Activated CD8-positive, alpha-beta memory T cell treated with anti-CD3 and anti-CD28 coated beads, Interleukin-2, amount 50 U/mL, for 1 hour (primary cell): Measurements from ENCODE around the gene TPRA1.

Source experiments
- DNase-seq: peaks from one replicate; pipeline ENCODE4 v3.0.0-alpha.2; 2020; ENCODE audit errors: extremely low read depth

Gene TPRA1

DNA sequence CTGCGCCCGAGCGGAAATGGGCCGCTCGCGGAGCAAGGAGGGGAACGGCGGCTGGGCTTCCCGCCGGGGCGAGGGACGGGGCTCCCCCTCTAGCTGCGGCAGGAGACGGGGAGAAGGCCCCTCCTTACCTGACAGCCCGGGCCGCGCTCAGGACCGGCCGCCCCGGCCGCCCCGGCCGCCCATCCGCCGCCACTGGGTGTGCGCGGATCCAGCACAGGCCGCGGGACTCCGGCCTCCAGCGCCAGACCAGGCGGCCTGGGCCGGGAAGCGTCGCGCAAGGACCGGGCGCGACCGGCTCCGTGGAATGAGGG, 296 bp downstream of the TPRA1 start:
- DNase-seq: no peak

DNA sequence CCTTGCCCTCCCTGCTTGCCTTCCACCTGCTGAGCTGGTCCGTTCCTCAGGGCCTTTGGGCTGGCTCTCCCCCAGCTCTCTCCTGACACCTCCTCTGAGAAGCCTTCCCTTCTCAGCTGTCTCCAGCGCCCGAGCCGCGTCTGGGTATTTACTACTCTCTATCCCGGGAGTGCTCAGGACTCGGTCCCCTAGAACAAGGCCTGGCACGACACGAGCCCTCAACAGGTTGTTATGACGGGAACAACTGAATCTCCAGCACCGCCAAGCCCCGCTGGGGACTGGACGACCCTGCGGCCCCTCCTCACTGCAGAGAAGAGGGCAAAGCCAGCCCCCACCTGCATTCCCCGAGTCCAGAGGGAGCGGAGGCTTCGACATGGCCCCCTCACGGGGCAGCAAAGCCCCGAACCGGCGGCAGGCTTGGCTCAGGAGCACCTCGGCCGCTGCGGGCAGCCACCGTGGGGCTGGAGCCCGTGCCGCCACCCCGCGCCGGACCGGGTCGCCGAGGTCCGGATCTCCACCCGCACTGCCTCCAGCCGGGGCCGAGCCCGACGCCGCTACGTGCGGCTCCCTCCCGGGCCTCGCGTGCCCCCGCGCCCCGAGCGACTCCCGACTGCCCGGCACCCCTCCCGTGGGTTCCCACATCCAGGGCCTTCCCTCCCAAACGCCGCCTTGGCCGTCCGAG, 792 bp downstream of the TPRA1 start:
- DNase-seq: no peak

GRCh38 chr3:127588806-127589577, 1.5 kb downstream of the TPRA1 start:
- DNase-seq: no peak

GRCh38 chr3:127587876-127588275, 2.7 kb downstream of the TPRA1 start:
- no peak for DNase-seq

DNA sequence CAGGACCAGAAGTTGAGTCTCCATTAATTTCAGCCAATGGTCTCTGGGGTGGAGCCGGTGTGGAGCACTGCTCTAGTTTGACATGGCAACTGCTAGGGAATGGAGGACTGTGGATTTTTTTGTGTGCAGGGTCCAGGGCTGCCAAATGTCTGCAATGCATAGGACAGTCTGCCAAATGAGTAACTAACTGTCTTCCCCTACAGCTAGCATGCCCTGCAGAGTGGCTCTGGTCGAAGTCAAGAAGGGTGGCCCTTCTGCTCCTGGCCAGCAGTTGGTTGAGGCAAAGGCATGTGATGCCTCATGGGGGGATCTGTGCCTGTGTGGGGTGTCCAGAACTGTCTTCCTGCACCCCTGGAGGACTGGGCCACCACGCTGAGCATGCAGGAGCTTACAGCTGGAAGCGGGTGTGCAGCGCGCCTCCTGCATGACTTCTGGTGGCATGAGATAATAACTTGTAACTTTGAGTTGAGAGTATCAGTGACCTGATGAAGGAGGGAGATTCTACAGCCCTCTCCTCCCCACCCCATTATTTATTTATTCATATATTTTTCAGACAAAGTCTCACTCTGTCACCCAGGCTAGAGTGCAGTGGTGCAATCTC, 4.6 kb downstream of the TPRA1 start:
- DNase-seq: no peak

DNA sequence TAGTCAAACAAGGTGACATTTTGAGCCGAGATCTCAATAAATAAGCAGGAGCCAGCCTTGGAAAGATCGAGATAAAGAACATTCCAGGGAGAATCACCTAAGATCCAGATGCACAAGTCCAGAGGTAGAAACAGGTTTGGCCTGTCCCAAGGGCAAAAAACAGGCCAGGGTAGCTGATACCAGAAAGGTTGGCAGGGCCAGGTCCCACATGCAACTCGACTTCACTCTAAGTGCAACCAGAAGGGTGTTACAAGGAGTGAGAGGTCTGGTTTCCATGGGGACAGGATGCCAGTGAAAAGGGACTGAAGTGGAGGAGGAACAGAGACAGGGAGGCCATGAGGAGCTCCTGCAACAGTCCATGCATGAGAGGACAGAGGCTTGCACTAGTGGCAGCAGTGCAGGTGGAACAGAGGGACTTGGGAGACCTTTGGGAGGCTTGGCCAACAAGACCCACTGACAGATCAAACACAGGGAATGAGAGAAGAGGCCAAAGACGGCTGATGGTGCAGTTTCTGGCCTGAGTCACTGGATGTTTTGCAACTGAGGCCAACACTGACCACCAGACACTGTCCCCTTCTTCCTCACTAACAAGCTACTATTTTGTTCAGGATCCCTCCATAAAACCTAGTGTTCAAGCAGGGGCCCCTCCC, 5.2 kb downstream of the TPRA1 start:
- no peak for DNase-seq

- DNase-seq: no peak
Measured at GRCh38 chr3:127584734-127585133, 5.8 kb downstream of the TPRA1 start.

DNA sequence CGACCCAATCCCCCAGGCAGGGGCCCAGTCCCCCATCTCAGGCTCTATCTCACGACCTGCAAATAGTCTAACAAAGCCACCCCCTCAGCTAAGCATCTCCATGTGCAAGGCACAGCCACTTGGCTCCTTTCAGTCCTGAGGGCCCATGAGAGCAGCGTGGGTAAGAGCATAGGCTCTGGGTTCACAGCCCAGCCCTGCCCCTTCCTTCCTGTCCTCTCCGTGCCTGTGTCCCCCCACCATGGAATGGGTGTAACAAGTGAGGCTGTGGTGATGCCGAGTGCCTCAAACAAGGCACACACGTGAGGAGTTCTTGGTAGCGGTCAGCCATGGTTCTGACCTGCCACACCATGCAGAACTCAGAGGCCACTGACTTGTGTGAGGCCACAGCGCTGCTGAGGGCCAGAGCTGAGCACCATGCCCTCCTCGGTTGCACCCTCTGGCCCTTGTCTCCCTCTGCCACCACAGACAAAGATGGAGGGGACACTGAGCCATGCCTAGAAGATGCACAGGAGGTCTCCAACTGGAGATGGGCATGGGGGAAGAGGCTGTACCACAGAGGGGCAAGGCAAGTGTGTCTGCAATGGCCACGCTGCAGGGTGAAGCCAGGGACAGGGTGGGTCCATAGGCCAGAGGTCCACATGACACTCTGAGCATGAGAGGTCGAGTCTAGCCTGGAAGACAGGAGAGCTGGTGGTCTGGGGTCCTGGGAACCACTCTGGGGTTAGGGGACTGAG, 10.0 kb downstream of the TPRA1 start:
- DNase-seq: no peak

- no peak for DNase-seq
Measured at GRCh38 chr3:127578802-127579201, 11.7 kb downstream of the TPRA1 start.

DNA sequence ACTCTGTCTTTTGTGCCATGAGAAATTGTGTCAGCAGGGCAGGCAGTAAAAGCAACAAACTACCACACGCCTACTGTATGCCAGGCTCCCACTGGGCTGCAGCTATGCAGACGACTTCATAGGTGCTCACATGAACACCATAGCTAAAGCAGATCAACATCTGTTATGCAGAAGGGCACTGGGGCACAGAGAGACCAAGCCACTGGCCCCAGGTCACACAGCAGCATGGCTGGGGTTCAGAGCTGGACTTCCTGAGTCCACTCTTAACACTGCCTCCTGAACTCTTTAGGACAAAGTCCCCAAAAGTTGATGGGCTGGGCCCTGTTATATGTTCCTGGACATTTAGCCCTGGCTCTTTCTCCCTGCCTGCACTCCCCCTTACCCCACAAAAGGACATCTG, 12.4 kb downstream of the TPRA1 start:
- DNase-seq: no peak

DNA sequence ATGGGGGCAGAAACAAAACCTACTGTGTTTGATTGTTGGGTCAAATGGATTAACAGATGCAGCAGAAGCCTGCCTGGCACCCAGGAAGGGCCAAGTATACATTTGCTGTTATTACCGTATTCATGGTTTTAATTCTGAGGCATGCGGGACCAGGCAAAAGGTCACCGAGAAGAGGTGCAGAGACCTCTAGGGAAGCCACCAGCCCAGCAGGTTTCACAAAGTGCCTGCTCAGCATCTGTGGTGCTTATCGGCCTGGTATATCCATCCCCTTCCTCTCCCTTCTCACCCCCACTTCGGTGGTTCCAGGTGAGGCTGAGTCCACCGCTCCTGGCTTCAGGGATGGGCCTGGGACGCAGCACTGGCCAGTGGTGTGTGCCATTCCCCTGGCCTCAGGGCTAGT, 13.1 kb downstream of the TPRA1 start:
- no peak for DNase-seq

DNA sequence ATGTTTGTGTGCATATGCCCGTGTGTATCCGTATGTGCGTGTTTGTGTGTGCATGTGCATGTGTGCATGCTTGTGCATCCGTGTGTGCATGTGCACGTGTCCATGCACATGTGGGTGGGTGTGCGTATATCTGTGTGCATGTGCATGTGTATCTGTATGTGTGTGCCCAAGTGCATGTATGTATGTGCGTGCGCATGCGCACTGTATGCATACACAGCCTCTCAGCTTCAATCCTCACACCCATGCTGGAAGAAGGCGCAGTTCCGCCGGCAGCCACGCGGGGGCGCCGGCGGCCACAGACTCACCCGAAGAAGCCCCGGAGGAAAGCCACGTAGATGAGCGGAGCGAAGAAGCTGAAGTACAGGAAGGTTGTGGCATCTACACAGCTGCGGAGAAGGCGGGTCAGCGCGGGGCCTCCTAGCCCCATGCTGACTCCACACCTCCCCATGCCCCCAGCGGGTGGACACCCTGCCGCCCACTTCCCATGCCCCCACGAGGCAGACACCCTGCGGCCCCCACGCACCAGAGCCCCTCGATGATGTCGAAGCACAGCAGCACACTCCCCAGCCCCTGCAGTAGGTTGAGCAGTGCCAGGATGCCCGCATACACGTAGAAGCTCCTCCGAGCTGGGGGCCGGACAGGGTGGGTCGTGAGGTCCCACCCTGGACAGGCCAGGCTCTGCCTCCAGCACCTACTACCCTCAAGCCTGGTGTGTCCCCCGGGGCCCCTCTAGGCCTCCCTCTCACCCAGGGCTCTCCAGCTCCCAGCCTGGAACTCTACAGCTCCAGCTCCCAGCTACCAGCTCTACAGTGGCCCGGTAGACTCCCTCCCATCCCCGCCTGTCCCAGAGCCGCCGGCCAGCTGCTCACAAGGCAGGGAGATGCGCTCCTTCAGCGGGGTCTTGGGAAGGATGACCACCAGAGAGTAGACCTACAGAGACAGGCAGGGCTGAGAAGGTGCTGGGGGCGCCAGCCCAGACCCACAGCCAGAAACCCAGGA, 15.4 kb downstream of the TPRA1 start:
- DNase-seq: peak; percentile 36

- no peak for DNase-seq
Measured at GRCh38 chr3:127573912-127574311, 16.6 kb downstream of the TPRA1 start.

DNA sequence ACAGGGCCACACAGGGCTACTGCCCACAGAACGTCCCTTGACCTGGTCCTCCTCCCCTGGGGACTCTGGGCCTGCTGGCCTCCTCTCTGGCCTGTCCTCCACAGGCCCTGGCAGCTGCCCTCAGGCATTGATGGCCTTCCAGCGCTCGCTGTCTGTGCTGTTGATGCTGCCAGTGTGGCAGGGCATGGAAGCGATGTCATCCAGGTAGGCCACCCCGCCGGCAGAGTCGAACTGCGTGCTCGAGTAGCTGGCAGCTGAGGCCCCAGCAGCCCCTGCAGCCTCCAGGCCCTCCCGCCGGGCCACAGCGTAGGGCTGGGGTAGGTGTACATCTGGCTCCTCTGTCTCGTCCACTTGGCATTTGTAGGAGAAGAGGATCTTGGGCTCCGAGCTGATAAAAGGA, 17.1 kb downstream of the TPRA1 start:
- no peak for DNase-seq

- no peak for DNase-seq
Measured at GRCh38 chr3:127572735-127573134, 17.8 kb downstream of the TPRA1 start.

- no peak for DNase-seq
Measured at GRCh38 chr3:127572186-127572585, 18.3 kb downstream of the TPRA1 start.

DNA sequence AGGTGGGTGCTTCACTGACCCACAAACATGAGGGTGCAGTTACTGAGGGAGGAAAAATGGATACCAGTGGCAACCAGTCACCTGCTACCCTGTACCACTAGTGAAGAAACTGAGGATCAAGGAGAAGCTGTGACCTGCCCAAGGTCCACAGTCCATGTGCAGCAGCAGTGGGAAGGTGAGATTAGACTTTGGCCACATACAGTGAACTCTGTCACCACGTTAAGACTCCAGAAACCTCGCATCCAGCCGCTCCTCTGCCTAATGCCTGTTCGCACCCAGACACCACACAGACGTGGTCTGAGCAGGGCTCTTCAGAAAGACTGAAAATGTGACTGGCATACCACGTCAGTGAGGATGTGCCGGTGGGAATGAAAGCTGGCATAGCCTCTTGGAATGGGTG, 20.0 kb downstream of the TPRA1 start:
- DNase-seq: no peak

- no peak for DNase-seq
Measured at GRCh38 chr3:127569160-127569559, 21.4 kb downstream of the TPRA1 start.

- DNase-seq: no peak
Measured at GRCh38 chr3:127568586-127568985, 21.9 kb downstream of the TPRA1 start.

- DNase-seq: no peak
Measured at GRCh38 chr3:127566833-127567232, 23.7 kb downstream of the TPRA1 start.

- DNase-seq: no peak
Measured at GRCh38 chr3:127565711-127566110, 24.8 kb downstream of the TPRA1 start.
